ENCODE data around the gene GRID2.

DNA sequence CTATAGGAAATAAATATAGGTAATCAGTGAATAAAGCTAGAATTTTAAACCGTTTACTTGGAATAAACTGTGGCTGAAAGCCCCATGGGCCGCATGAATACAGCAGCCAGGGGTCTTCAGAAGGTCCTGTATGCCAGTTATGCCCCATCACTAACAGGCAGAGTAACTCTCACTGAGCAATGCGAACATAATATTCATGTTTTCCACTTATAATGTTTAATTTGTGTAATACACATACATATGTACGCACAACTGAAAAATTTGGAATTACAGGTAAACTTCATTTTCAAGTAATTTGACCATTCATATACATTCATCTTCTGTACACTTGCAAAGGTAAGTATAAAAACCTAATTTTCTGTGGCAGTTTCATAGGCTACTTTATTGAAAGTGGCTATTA lies 998.5 kb downstream of the GRID2 start:
- TF ChIP-seq MEF2A (IDR thresholded peaks at IDR 0.05; ENCODE audit: insufficient read depth, low read depth, low read length): no peak
- TF ChIP-seq, protein P1, sequence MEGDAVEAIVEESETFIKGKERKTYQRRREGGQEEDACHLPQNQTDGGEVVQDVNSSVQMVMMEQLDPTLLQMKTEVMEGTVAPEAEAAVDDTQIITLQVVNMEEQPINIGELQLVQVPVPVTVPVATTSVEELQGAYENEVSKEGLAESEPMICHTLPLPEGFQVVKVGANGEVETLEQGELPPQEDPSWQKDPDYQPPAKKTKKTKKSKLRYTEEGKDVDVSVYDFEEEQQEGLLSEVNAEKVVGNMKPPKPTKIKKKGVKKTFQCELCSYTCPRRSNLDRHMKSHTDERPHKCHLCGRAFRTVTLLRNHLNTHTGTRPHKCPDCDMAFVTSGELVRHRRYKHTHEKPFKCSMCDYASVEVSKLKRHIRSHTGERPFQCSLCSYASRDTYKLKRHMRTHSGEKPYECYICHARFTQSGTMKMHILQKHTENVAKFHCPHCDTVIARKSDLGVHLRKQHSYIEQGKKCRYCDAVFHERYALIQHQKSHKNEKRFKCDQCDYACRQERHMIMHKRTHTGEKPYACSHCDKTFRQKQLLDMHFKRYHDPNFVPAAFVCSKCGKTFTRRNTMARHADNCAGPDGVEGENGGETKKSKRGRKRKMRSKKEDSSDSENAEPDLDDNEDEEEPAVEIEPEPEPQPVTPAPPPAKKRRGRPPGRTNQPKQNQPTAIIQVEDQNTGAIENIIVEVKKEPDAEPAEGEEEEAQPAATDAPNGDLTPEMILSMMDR (IDR thresholded peaks at IDR 0.05 in 2 of 3, conservative IDR thresholded peaks at IDR 0.05 in 1 of 3; ENCODE audit: control insufficient read depth in 2 of 3, extremely low read depth in 1 of 3, insufficient read depth in 1 of 3, low read depth in 3 of 3, low read length in 3 of 3): no peak
- no peak for TF ChIP-seq NBN (IDR thresholded peaks at IDR 0.05)
- TF ChIP-seq EED (IDR thresholded peaks at IDR 0.05; ENCODE audit: low read depth): no peak
- no peak for TF ChIP-seq BRCA1 (IDR thresholded peaks at IDR 0.05; ENCODE audit: low read depth, low read length)
- TF ChIP-seq POLR2AphosphoS5 (IDR thresholded peaks at IDR 0.05; ENCODE audit: low read length): no peak
- no peak for TF ChIP-seq TBL1XR1 (IDR thresholded peaks at IDR 0.05; ENCODE audit: low read depth, low read length)
- TF ChIP-seq NFIC (IDR thresholded peaks at IDR 0.05; ENCODE audit: low read depth, low read length): no peak

Measured in GM12878 (cell line).